Prostate gland (tissue), 2 donors: ENCODE measurements around the gene ALOX15. TPM values are rescaled to one million over a fixed set of nuclear protein-coding genes. Genes with fewer than 3 reads are reported as not detected.
"Not testable (repeated sequence)": the region's sequence is repeated elsewhere in the genome, so short reads cannot be mapped to it uniquely, and the experiment has no call there.

Experiments used
- DNase-seq: peaks from one replicate; pipeline ENCODE4 v3.0.0-alpha.2; 2019; ENCODE audit warnings: low spot score
- H3K27ac ChIP-seq, 2 donors: fragments of 200-600 bp; sonication (generic); 2 replicates each; pipeline ENCODE4 v1.5.1; 2017 to 2019
- H3K27me3 ChIP-seq: fragments of 200-600 bp; sonication (generic); replicated peaks from 2 replicates; pipeline ENCODE4 v1.5.1; 2019; ENCODE audit not compliant: insufficient read depth
- H3K36me3 ChIP-seq, 2 donors: fragments of 200-600 bp; sonication (generic); 1 replicate in 1 of 2; 2 replicates in 1 of 2; pipeline versions ENCODE4 v1.5.1 to v1.8.1; 2017 to 2019
- H3K4me1 ChIP-seq: fragments of 200-600 bp; sonication (generic); replicated peaks from 2 replicates; pipeline ENCODE4 v1.5.1; 2019
- H3K4me3 ChIP-seq, 2 donors: fragments of 200-600 bp; sonication (generic); 2 replicates each; pipeline ENCODE4 v1.5.1; 2017 to 2019
- H3K9me3 ChIP-seq: fragments of 200-600 bp; sonication (generic); 2 replicates; pipeline ENCODE4 v1.5.1; 2017
- POLR2A ChIP-seq: fragments of 450-650 bp; IDR thresholded peaks from one replicate; pipeline ENCODE4 v1.6.1; 2016; ENCODE audit warnings: antibody characterized with exemption, mild to moderate bottlenecking
- POLR2AphosphoS5 ChIP-seq: sonication (generic); formaldehyde crosslinking; IDR thresholded peaks from one replicate; pipeline ENCODE4 v1.6.1; 2017; ENCODE audit warnings: antibody characterized with exemption
- whole genome bisulfite sequencing: methylation state at CpG from one replicate; pipeline ENCODE4 v1.1.5; 2018; 5-methylcytosine and 5-hydroxymethylcytosine counted together
- intact Hi-C: fragments of 100-400 bp; cut with DNase I; formaldehyde crosslinking; loops from one replicate; pipeline ENCODE4 v1.14.2; 2022
- total RNA-seq, 2 donors: library from RNA; depleted of rRNA; stranded (reverse); fragments of >200 nt; gene quantifications; one replicate each; pipeline ENCODE4 v1.1.0, GENCODE V29; 2016
- TF ChIP-seq, protein P1 (sequence below), 4 experiments: fragments of 200-600 bp in 2 of 4; fragments of 450-650 bp in 2 of 4; sonication (generic) in 2 of 4; IDR thresholded peaks; 1 replicate in 3 of 4; 2 replicates in 1 of 4; pipeline ENCODE4 v1.5.1; 2016 to 2019; ENCODE audit warnings: antibody characterized with exemption in 4 of 4, mild to moderate bottlenecking in 2 of 4, moderate library complexity in 2 of 4

The ALOX15 gene
- total RNA-seq, 2 donors from 2014 or later = 0.41 to 0.97 TPM

DNA sequence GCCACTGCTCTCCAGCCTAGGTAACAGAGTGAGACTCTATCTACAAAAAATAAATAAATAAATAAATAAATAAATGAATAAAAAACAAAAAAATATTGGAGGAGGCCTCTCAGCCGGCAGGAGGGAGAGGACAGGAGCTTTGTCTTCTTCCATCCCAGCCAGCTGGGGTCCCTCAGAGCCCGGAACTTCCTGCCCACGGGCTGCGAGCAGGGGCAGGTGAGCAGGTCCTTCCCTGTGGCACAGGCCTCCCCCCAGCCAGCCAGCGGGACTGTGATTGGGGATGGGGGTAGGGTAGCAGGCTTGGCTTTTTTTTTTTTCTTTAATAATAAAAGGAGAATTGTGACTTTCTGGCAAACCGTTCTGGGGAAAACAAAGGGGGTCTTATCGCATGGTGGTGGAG lies 47.1 kb downstream of the ALOX15 start:
- 77% methylated on average over 7 of the region's 7 CpGs for WGBS
- TF ChIP-seq POLR2A (no peak), POLR2AphosphoS5 (no peak)
- TF ChIP-seq, protein P1, sequence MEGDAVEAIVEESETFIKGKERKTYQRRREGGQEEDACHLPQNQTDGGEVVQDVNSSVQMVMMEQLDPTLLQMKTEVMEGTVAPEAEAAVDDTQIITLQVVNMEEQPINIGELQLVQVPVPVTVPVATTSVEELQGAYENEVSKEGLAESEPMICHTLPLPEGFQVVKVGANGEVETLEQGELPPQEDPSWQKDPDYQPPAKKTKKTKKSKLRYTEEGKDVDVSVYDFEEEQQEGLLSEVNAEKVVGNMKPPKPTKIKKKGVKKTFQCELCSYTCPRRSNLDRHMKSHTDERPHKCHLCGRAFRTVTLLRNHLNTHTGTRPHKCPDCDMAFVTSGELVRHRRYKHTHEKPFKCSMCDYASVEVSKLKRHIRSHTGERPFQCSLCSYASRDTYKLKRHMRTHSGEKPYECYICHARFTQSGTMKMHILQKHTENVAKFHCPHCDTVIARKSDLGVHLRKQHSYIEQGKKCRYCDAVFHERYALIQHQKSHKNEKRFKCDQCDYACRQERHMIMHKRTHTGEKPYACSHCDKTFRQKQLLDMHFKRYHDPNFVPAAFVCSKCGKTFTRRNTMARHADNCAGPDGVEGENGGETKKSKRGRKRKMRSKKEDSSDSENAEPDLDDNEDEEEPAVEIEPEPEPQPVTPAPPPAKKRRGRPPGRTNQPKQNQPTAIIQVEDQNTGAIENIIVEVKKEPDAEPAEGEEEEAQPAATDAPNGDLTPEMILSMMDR (IDR thresholded peaks at IDR 0.05) = no peak
- Histone ChIP-seq H3K9me3 (no peaks in the 10 kb centered on the region), H3K4me3 (no peak overlapping the region), H3K4me1 (no peaks in the 10 kb centered on the region), H3K27ac (no peak overlapping the region), H3K27me3 (no peaks in the 10 kb centered on the region), H3K36me3 (no peaks in the 10 kb centered on the region)
- DNase-seq = no peak
- intact Hi-C loops = no loop called here

DNA sequence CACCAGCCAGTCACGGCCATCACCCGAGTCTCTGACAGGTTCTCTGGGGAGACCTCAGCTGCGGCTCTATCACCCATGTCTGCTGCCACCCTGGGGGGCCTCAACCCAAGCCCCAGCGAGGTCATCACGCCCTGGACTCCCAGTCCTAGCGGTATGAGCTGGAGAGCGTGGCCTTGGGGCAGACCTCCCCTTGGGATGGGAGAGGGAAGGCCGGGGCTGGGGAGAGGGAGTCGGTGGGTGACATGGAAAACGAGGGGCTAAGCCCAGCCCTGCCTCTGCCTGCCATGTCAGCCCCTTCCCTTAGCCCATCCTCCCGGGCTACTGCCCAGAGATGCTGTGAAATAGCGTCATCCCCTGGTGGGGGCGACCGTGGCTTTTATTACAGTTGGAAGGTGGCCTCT lies 48.5 kb downstream of the ALOX15 start:
- intact Hi-C loops = no loop called here
- WGBS = 78% methylated on average over 14 of the region's 14 CpGs
- Histone ChIP-seq H3K27me3 (no peaks in the 10 kb centered on the region), H3K4me3 (no peak overlapping the region), H3K27ac (no peak overlapping the region), H3K9me3 (no peaks in the 10 kb centered on the region), H3K4me1 (no peaks in the 10 kb centered on the region), H3K36me3 (no peaks in the 10 kb centered on the region)
- TF ChIP-seq, protein P1 (IDR thresholded peaks at IDR 0.05) = no peak
- TF ChIP-seq POLR2AphosphoS5 (no peak), POLR2A (no peak)
- no peak for DNase-seq

DNA sequence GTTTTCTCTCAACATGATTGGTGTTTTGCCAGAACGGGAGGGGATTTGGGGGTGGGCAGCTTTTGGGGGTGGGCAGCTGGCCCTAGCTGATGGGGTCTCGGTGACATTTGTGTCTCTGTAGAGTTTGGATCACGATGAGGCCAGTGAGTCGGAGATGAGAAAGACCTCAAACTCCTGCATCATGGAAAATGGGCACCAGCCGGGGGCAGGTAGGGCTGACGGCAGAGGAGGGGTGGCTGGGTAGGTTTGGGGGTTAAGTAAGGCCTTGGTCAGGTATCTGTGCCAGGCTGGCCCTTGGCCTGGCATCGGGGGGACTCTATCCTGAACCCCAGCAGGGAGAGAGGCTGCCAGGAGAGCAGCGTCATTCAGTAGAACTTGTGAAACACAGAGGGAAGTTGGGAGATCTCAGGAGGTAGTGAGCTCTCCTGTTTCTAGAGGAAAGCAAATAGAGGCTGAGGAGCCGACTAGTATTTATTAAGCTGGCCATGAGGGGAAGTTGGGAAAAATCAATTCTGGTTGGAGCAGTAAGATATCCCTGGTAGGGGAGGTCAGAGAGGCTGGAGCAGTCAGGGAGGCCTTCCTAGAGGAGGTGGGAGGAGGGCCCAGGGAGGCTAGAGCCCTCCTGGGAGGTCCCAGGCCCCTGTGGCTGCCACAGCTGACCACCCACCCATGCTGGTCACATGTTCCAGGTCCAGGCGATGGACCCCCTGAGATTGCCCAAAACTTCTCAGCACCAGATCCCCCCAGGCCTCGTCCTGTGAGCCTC lies 49.1 kb downstream of the ALOX15 start:
- no peak overlapping the region for H3K4me3 ChIP-seq
- no peaks in the 10 kb centered on the region for H3K9me3 ChIP-seq
- intact Hi-C loops = no loop called here
- no peaks in the 10 kb centered on the region for H3K36me3 ChIP-seq
- 87% methylated on average over 11 of the region's 11 CpGs for WGBS
- TF ChIP-seq, protein P1 (IDR thresholded peaks at IDR 0.05) = no peak
- TF ChIP-seq POLR2A (no peak), POLR2AphosphoS5 (no peak)
- no peaks in the 10 kb centered on the region for H3K27me3 ChIP-seq
- no peaks in the 10 kb centered on the region for H3K4me1 ChIP-seq
- no peak for DNase-seq
- no peak overlapping the region for H3K27ac ChIP-seq

DNA sequence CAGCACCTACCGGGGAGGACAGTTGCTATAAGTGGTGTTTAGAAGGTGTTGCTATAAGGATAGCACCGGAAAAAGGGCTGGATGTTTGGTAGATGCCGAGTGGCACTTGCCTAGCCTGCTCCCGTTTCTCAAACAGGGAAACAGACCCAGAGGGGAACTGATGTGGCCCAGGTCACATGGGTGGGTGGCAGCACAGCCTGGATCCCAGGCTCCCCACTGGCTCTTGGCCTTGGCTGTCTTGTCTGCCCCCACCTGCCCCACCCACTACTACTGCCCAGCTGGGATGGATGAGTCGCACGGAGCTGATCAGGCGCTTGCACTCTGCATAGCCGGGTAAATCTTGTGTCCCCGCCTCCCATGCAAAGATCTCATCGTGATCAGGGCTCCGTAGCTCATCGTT lies 49.9 kb downstream of the ALOX15 start:
- no peaks in the 10 kb centered on the region for H3K4me1 ChIP-seq
- H3K9me3 ChIP-seq = no peaks in the 10 kb centered on the region
- TF ChIP-seq POLR2AphosphoS5 (no peak), POLR2A (no peak)
- TF ChIP-seq, protein P1 (IDR thresholded peaks at IDR 0.05) = no peak
- no peaks in the 10 kb centered on the region for H3K27me3 ChIP-seq
- H3K4me3 ChIP-seq = no peak overlapping the region
- WGBS = 63% methylated on average over 12 of the region's 12 CpGs
- H3K27ac ChIP-seq = no peak overlapping the region
- no peak for DNase-seq
- intact Hi-C loops = no loop called here
- H3K36me3 ChIP-seq = no peaks in the 10 kb centered on the region

DNA sequence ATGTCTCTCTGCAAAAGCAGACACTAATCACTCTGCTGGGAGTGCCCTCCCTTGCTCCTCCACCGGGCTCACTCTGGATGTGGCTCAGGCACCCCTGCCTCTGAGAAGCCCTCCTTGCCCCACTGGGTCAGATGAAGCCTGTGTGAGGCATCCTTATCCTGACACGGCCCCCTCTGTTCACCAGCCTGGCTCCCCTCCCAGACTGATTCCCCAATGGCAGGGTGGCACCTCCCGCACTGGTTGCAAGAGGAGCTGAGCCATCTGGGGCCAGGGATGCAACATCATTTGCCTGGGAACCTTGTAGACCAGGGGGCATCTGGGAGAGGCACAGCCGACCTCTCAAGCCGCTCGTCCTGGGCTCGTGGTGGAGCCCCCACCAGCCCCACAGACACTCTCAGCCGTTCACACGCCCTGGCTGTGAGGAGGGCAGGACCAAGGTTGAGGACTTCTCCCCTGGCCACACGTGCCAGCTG lies 50.5 kb downstream of the ALOX15 start:
- intact Hi-C loops = no loop called here
- no peak for DNase-seq
- H3K4me1 ChIP-seq = no peaks in the 10 kb centered on the region
- H3K4me3 ChIP-seq = no peak overlapping the region
- no peaks in the 10 kb centered on the region for H3K9me3 ChIP-seq
- 79% methylated on average over 10 of the region's 10 CpGs for WGBS
- H3K27me3 ChIP-seq = no peaks in the 10 kb centered on the region
- H3K36me3 ChIP-seq = no peaks in the 10 kb centered on the region
- TF ChIP-seq, protein P1 (IDR thresholded peaks at IDR 0.05) = no peak
- TF ChIP-seq POLR2AphosphoS5 (no peak), POLR2A (no peak)
- H3K27ac ChIP-seq = no peak overlapping the region

DNA sequence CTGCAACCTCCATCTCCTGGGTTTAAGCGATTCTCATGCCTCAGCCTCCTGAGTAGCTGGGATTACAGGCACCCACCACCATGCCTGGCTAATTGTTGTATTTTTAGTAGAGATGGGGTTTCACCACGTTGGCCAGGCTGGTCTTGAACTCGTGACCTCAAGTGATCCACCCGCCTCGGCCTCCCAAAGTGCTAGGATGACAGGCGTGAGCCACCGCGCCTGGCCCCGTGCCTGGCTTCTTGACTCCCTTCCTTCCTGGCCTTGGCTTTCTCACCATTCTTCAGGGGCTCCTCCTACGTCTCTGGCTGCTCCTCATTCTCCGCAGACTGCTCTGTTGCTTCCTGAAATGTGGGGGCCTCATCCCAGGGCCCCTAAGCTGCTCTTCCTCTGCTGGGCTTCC lies 51.4 kb downstream of the ALOX15 start:
- WGBS = 69% methylated on average over 11 of the region's 11 CpGs
- H3K9me3 ChIP-seq, intact Hi-C loops, H3K4me3 ChIP-seq, H3K27ac ChIP-seq, H3K27me3 ChIP-seq, H3K4me1 ChIP-seq, DNase-seq, H3K36me3 ChIP-seq: not testable (repeated sequence)
